HL-60 (cell line): ENCODE measurements around the gene ZC3H12C.

Experiments
- DNase-seq, 2 experiments: peaks; one replicate each; pipeline ENCODE4 v3.0.0-alpha.2; 2010 to 2020; ENCODE audit warnings: low read depth in 1 of 2, low spot score in 1 of 2
- H3K27ac ChIP-seq: fragments of 250-450 bp; sonication (Bioruptor Pico); replicated peaks from 2 replicates; pipeline ENCODE4 v1.5.1; 2020; ENCODE audit warnings: mild to moderate bottlenecking, moderate library complexity
- H3K27me3 ChIP-seq: fragments of 250-450 bp; sonication (Bioruptor Pico); 2 replicates; pipeline ENCODE4 v1.5.1; 2021; ENCODE audit warnings: mild to moderate bottlenecking, moderate library complexity; ENCODE audit not compliant: insufficient read depth, poor library complexity, severe bottlenecking
- H3K4me3 ChIP-seq: replicated peaks from 2 replicates; pipeline ENCODE4 v1.5.1; 2011; ENCODE audit warnings: mild to moderate bottlenecking, control low read depth, low read length; ENCODE audit not compliant: insufficient read depth
- GABPA ChIP-seq: IDR thresholded peaks from 2 replicates; pipeline ENCODE4 v1.6.1; 2012; ENCODE audit warnings: low read depth
- POLR2AphosphoS5 ChIP-seq: IDR thresholded peaks from 2 replicates; pipeline ENCODE4 v1.6.1; 2012; ENCODE audit warnings: low read depth
- REST ChIP-seq: IDR thresholded peaks from 2 replicates; pipeline ENCODE4 v1.6.1; 2012; ENCODE audit warnings: low read depth; ENCODE audit not compliant: insufficient replicate concordance
- SPI1 ChIP-seq: IDR thresholded peaks from 2 replicates; pipeline ENCODE4 v1.6.1; 2012; ENCODE audit warnings: low read depth, mild to moderate bottlenecking, borderline replicate concordance
- TF ChIP-seq, protein P1 (sequence below): IDR thresholded peaks from one replicate; pipeline ENCODE4 v1.5.1; 2011; ENCODE audit warnings: low read length, control low read depth, inconsistent platforms; ENCODE audit not compliant: insufficient read depth

Gene ZC3H12C

GRCh38 chr11:110159476-110159875, 66.3 kb downstream of the ZC3H12C start:
- Histone ChIP-seq H3K4me3 (no peak overlapping the region), H3K27me3 (no peaks in the 10 kb centered on the region), H3K27ac (no peak overlapping the region)
- DNase-seq: no peak
- TF ChIP-seq REST: no peak
- no peak for TF ChIP-seq GABPA
- TF ChIP-seq SPI1: no peak
- no peak for TF ChIP-seq POLR2AphosphoS5

- Histone ChIP-seq H3K4me3 (no peak overlapping the region), H3K27ac (no peak overlapping the region), H3K27me3 (no peaks in the 10 kb centered on the region)
- TF ChIP-seq GABPA: no peak
- no peak for TF ChIP-seq REST
- TF ChIP-seq, protein P1, sequence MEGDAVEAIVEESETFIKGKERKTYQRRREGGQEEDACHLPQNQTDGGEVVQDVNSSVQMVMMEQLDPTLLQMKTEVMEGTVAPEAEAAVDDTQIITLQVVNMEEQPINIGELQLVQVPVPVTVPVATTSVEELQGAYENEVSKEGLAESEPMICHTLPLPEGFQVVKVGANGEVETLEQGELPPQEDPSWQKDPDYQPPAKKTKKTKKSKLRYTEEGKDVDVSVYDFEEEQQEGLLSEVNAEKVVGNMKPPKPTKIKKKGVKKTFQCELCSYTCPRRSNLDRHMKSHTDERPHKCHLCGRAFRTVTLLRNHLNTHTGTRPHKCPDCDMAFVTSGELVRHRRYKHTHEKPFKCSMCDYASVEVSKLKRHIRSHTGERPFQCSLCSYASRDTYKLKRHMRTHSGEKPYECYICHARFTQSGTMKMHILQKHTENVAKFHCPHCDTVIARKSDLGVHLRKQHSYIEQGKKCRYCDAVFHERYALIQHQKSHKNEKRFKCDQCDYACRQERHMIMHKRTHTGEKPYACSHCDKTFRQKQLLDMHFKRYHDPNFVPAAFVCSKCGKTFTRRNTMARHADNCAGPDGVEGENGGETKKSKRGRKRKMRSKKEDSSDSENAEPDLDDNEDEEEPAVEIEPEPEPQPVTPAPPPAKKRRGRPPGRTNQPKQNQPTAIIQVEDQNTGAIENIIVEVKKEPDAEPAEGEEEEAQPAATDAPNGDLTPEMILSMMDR: no peak
- TF ChIP-seq POLR2AphosphoS5: no peak
- TF ChIP-seq SPI1: no peak
- no peak for DNase-seq
Observed at GRCh38 chr11:110160016-110160415, 66.8 kb downstream of the ZC3H12C start.

- no peak overlapping the region for H3K4me3 ChIP-seq
- H3K27ac ChIP-seq: no peak overlapping the region
- H3K27me3 ChIP-seq: no peaks in the 10 kb centered on the region
- no peak for DNase-seq
- TF ChIP-seq SPI1 (no peak), GABPA (no peak), REST (no peak), POLR2AphosphoS5 (no peak)
- TF ChIP-seq, protein P1: no peak
Observed at GRCh38 chr11:110160437-110160836, 67.2 kb downstream of the ZC3H12C start.
